ENCODE results near the gene ZNHIT3.

DNA sequence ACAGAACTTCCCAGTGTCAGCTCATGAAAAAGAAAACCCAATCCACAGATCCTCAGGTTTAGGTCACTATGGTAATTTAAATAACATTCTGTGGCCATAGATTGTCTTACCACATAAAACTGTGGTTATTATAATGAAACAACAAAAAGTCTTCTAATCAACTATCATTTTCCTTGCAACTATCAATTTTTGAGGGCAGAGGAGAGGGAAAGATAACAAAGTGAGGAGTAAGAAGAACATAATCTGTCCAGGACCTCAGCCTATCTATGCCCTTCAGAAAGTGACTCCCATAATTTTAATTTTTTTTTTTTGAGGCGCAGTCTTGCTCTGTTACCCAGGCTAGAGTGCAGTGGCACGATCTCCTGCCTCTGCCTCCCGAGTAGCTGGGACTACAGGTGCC, 54.2 kb downstream of the ZNHIT3 start:
- no peak for TF ChIP-seq ZNF274 (IDR thresholded peaks at IDR 0.05; ENCODE audit: low read depth, low read length)
- no peak for TF ChIP-seq YY1 (IDR thresholded peaks at IDR 0.05; ENCODE audit: insufficient read depth, insufficient read length)
- TF ChIP-seq SUZ12 (IDR thresholded peaks at IDR 0.05; ENCODE audit: extremely low read depth, insufficient read depth, insufficient read length): no peak
